Kidney epithelial cell (primary cell): Measurements from ENCODE around the gene RHBDL2. TPM values are rescaled to one million over a fixed set of nuclear protein-coding genes. Genes with fewer than 3 reads are reported as not detected.

Experiments used
- DNase-seq: peaks from one replicate; pipeline ENCODE4 v3.0.0-alpha.2; 2010; ENCODE audit warnings: low read depth
- H3K27me3 ChIP-seq: 2 replicates; pipeline ENCODE4 v1.6.0; 2011; ENCODE audit warnings: low read length; ENCODE audit not compliant: control insufficient read depth, insufficient read depth
- H3K36me3 ChIP-seq: 2 replicates; pipeline ENCODE4 v1.5.1; 2011; ENCODE audit warnings: low read length; ENCODE audit not compliant: control insufficient read depth, insufficient read depth
- H3K4me3 ChIP-seq: 2 replicates; pipeline ENCODE4 v1.5.1; 2011; ENCODE audit warnings: low read depth, mild to moderate bottlenecking, control low read depth, low read length
- CTCF ChIP-seq: IDR thresholded peaks from 2 replicates; pipeline ENCODE4 v1.5.1; 2011; ENCODE audit warnings: mild to moderate bottlenecking, moderate library complexity, low read length, control low read depth, inconsistent platforms; ENCODE audit not compliant: insufficient read depth, poor library complexity, severe bottlenecking
- total RNA-seq: library from RNA; depleted of rRNA; stranded (reverse); fragments of >200 nt; gene quantifications from 2 replicates; pipeline ENCODE4 v1.2.3, GENCODE V29; 2015

Gene RHBDL2
- total RNA-seq, 1 donor from 2014 or later = not detected

DNA sequence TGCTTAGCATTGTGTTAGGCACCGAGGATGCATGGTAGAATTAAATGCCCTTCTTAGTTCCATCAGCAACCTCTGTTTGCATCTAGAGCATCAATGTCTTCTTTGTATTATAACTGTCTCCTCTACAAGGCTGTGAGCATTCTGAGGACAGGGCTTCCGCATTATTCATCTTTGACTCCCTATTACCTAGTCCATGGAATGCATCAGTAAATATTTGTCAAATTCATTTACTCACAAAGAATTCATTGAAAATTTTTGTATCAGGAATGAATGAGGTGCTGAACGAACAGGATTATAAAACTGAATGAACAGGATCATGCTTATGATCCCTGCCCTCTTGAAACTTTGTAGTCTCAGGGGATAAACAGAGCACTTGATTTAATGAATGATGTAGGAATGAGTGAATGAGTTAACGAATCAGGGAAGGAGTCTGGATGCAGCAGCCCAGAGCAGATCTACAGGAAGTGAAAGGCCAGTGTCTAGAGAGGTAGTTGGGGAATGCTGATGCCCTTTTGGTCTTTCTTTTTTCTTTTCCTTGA lies 2.8 kb downstream of the RHBDL2 start:
- no peaks in the 10 kb centered on the region for H3K36me3 ChIP-seq
- DNase-seq = no peak
- TF ChIP-seq CTCF = no peak
- no peaks in the 10 kb centered on the region for H3K27me3 ChIP-seq
- H3K4me3 ChIP-seq = no peak overlapping the region

DNA sequence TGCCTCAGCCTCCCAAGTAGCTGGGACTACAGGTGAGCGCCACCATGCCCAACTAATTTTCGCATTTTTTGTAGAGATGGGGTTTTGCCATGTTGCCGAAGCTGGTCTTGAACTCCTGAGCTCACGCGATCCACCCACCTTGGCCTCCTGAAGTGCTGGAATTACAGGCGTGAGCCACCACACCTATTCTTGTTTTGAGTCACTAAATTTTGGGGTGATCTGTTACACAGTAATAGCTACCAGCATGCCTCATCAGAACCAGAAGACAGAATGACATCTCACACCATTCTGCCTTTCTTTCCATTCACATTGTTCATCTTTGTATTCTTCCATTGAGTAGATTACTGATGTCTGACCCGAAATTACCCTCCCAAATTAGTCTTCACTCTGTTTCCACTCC lies 9.1 kb downstream of the RHBDL2 start:
- Histone ChIP-seq H3K36me3 (no peaks in the 10 kb centered on the region), H3K27me3 (no peaks in the 10 kb centered on the region), H3K4me3 (no peak overlapping the region)
- no peak for DNase-seq
- TF ChIP-seq CTCF = no peak

DNA sequence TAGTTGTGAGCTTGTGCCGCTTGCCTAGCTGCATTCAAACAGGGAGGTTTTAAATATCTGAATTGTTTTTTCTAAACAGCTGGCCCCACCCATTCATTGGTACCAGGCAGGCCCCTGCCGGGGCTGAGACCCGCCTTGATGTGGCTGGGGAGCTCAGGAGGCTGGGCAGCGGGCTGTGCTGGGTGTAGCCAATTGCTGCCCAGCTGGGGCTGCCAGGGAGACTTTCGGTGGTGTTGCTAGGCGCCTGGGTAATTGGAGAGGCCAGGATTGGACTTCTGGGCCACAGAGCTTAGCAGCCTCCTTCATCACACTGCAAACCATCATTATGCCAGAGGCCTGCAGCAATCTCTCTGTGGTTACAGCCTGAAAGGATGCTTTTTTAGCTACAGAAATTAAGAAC lies 12.2 kb downstream of the RHBDL2 start:
- TF ChIP-seq CTCF = no peak
- Histone ChIP-seq H3K36me3 (no peaks in the 10 kb centered on the region), H3K4me3 (no peak overlapping the region), H3K27me3 (no peaks in the 10 kb centered on the region)
- no peak for DNase-seq

DNA sequence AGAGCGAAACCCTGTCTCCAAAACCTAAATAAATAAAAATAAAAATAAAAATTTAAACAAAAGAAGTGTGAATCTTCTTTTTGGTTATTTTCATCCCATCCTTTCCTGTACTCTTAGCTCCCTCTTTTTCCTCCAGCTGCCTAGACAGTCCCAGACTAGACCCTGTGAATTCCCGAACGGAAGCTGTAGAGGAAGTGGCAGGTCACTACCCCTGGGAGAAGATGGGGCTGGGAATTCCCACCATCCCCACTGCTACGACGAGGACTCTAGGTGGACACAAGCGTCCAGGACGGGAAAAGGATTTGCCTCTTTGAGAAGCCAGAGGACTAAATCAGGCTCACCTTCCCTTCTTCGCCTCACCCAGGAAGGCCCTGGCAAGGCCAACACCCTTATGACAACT lies 12.6 kb downstream of the RHBDL2 start:
- TF ChIP-seq CTCF = no peak

DNA sequence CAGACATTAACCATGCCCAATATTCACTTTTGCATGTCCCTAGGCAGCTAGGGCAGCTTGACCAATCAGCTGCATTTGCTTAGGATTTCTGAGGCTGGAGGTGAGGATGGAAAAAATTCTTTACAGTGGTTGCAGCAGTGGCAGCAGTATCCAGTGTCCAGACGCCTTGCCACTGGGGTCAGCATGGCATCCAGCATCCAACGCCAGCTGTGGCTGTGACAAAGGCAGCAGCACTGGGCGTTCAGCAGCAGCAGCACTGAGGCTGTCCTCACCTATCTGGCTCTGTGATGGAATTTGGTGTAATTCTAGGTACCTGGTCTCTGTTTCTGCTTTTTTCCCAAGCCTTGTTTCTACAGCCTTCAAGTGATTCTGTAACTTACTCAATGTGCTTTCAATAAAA lies 15.5 kb downstream of the RHBDL2 start:
- H3K4me3 ChIP-seq = no peak overlapping the region
- no peaks in the 10 kb centered on the region for H3K27me3 ChIP-seq
- no peak for TF ChIP-seq CTCF
- no peak for DNase-seq
- H3K36me3 ChIP-seq = no peaks in the 10 kb centered on the region

More for the DNA sequence above, 12.6 kb downstream of the RHBDL2 start:
- Histone ChIP-seq H3K36me3 (no peaks in the 10 kb centered on the region), H3K27me3 (no peaks in the 10 kb centered on the region), H3K4me3 (no peak overlapping the region)
- DNase-seq = no peak

- no peaks in the 10 kb centered on the region for H3K36me3 ChIP-seq
- no peak for DNase-seq
- no peak for TF ChIP-seq CTCF
- H3K4me3 ChIP-seq = no peak overlapping the region
- no peaks in the 10 kb centered on the region for H3K27me3 ChIP-seq
Measured at GRCh38 chr1:38925391-38925790, 16.2 kb downstream of the RHBDL2 start.
